ENCODE results near the gene UBE2E1. TPM values are rescaled to one million over a fixed set of nuclear protein-coding genes. Genes with fewer than 3 reads are reported as not detected.

Gene UBE2E1
- total RNA-seq, 2 experiments from 2014 or later: 61.7 to 67.9 TPM

DNA sequence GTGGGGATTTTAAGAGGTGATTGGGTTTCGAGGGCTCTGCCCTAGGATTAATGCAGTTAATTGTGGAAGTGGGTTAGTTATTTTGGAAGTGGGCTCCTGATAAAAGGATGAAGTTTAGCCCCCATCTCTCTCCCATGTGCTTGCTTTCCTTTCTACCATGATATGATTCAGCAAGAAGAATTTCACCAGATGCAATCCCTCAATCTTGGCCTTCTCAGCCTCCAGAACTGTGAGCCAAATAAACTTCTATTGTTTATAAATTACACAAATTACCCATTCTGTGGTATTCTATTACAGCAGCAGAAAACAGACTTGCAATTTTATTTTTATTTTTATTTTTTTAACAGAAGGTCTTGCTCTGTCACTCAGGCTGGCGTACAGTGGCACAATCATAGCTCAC is 27.3 kb upstream of the UBE2E1 start:
- POLR2A ChIA-PET: no interaction called here
- H3K36me3 Mint-ChIP-seq: no peaks in the 10 kb centered on the region

DNA sequence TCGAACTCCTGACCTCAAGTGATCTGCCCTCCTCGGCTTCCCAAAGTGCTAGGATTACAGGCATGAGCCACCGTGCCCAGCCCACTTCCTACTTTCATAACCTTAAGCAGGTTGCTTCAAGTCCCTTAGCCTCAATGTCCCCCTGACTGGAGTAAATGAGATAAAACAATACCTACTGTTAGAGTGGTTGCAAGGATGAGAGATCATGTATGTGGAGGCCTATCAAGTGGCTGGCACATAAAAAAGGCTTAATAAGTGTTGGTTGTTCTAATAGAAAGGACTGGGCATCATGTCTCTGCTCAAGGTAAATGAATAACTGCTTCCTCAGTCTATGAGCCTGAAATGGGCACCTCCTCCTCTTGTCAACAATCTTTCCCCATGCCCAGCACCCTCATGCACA is 25.9 kb upstream of the UBE2E1 start:
- Mint-ChIP-seq H3K27me3 (peaks cover 21% of the 10 kb centered on the region), H3K4me1 (no peaks in the 10 kb centered on the region), H3K36me3 (no peaks in the 10 kb centered on the region), H3K27ac (no peak overlapping the region), H3K9me3 (peaks cover 4% of the 10 kb centered on the region), H3K4me3 (no peak overlapping the region)
- DNase-seq: no peak
- no peak for ATAC-seq (ENCODE audit: low read depth)
- POLR2A ChIA-PET: no interaction called here

More for the DNA sequence above, 27.3 kb upstream of the UBE2E1 start:
- H3K4me3 Mint-ChIP-seq: no peak overlapping the region
- peaks cover 14% of the 10 kb centered on the region for H3K27me3 Mint-ChIP-seq
- no peaks in the 10 kb centered on the region for H3K4me1 Mint-ChIP-seq
- DNase-seq (no peak), ATAC-seq (ENCODE audit: low read depth) (no peak)
- peaks cover 4% of the 10 kb centered on the region for H3K9me3 Mint-ChIP-seq
- no peak overlapping the region for H3K27ac Mint-ChIP-seq

DNA sequence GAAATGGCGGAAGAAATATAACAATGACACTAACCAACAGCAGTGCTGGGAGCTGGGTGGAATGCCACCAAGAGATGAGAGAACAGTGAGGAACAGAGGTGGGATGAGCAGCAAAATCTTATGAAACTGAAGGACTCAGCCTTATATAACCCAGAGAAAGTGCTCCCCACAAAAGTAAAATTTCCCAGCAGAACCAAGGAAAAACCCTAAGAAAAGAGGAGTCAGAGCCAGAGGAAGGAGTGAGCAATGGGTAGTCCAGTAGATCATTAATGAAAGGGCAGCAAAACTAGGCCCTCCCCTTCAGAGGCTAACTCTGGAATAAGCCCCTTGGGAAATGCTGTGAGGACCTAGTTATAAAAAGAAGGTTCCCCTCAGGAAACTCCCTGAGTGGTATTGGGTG is 24.7 kb upstream of the UBE2E1 start:
- Mint-ChIP-seq H3K27me3 (peaks cover 21% of the 10 kb centered on the region), H3K4me1 (no peaks in the 10 kb centered on the region), H3K36me3 (no peaks in the 10 kb centered on the region), H3K27ac (no peak overlapping the region), H3K4me3 (no peak overlapping the region), H3K9me3 (peaks cover 4% of the 10 kb centered on the region)
- POLR2A ChIA-PET: no interaction called here
- ATAC-seq (ENCODE audit: low read depth): no peak
- DNase-seq: no peak

DNA sequence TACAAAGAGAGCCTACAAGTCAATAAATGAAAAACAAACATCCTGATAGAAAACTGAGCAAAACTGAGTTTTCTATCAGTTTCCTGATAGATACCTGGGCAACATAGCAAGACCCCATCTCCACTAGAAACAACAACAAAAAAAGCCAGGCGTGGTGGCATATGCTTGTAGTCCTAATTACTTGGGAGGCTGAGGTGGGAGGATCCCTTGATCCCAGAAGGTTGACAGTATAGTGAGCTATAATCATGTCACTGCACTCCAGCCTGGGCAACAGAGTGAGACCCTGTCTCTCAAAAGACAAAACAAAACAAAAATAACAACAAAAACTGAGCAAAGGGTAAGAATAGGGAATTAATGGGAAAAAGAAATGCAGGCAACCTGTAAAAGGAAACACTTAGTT is 23.9 kb upstream of the UBE2E1 start:
- H3K36me3 Mint-ChIP-seq: no peaks in the 10 kb centered on the region
- peaks cover 21% of the 10 kb centered on the region for H3K27me3 Mint-ChIP-seq
- no peaks in the 10 kb centered on the region for H3K4me1 Mint-ChIP-seq
- no peak overlapping the region for H3K27ac Mint-ChIP-seq
- ATAC-seq (ENCODE audit: low read depth) (no peak), DNase-seq (no peak)
- peaks cover 4% of the 10 kb centered on the region for H3K9me3 Mint-ChIP-seq
- POLR2A ChIA-PET: no interaction called here
- H3K4me3 Mint-ChIP-seq: no peak overlapping the region

DNA sequence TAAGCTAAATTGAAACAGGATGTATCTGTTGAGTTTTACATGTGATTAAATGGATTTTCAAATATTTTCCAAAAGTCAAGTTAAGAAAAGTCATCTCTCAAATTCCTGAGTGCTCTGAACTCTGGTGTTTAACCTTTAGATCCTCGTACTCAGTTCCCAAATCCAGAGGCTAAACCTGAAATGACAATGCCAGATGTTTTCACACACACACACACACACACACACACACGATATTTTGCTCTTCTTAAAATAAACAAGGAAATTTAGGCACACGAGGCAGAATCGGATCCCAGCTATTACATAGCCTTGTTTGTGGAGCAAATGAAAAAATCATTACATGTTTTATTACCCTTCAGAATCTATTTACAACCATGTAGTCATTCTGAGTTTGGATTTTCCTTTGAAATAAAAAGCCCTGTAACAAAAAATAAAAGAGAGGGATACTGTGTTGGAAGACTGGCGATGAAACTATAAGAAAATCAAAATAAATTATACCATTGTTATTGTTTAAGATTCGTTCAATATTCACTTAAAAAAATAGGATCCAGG is 20.6 kb upstream of the UBE2E1 start:
- H3K36me3 Mint-ChIP-seq: no peaks in the 10 kb centered on the region
- H3K9me3 Mint-ChIP-seq: peaks cover 4% of the 10 kb centered on the region
- no peaks in the 10 kb centered on the region for H3K4me1 Mint-ChIP-seq
- DNase-seq (no peak), ATAC-seq (ENCODE audit: low read depth) (no peak)
- no peak overlapping the region for H3K27ac Mint-ChIP-seq
- peaks cover 21% of the 10 kb centered on the region for H3K27me3 Mint-ChIP-seq
- POLR2A ChIA-PET: no interaction called here
- no peak overlapping the region for H3K4me3 Mint-ChIP-seq

DNA sequence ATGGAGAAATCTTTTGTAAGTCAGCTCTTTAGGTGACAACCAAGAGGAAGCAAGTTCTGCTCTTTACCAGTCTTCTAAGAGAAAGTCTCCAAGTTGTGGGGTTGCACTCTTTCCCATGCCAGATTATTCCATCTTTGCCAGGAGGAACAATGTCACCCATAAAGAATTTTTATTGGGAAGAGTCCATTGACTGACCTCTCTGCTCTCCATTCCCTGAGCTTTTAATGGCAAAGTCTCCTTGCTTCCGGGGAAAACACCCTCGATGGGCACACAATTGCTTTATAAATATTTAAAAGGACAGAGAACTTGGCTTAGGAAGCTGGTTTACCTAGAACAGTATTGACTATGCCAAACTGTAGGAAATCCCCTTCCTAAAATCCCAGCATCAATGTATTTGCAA is 19.9 kb upstream of the UBE2E1 start:
- DNase-seq: no peak
- no peak for ATAC-seq (ENCODE audit: low read depth)
- Mint-ChIP-seq H3K36me3 (no peaks in the 10 kb centered on the region), H3K4me3 (no peak overlapping the region), H3K27me3 (peaks cover 20% of the 10 kb centered on the region), H3K27ac (no peak overlapping the region), H3K9me3 (peaks cover 4% of the 10 kb centered on the region), H3K4me1 (no peaks in the 10 kb centered on the region)
- POLR2A ChIA-PET: no interaction called here

DNA sequence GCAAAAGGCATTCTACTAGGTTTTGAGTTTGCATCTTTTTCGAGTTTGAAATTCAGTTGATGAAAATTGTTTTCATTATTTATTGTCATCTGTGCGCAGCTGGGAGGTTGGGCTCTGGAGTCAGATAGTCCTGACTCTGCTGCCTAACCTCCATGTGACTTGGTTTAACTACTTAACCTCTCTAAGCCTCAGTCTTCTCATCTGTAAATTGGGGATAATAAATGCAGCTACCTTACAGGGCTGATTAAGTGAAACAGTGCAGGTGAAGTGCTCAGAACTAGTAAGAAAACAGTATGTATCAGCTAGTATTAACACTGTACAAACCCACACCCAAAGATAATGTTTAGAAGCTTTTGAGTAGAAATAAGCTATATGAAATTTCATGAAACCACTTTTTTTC is 14.1 kb upstream of the UBE2E1 start:
- DNase-seq (no peak), ATAC-seq (ENCODE audit: low read depth) (no peak)
- Mint-ChIP-seq H3K36me3 (no peaks in the 10 kb centered on the region), H3K27ac (no peak overlapping the region), H3K27me3 (peaks cover 21% of the 10 kb centered on the region), H3K4me3 (no peak overlapping the region), H3K9me3 (no peaks in the 10 kb centered on the region), H3K4me1 (no peaks in the 10 kb centered on the region)
- POLR2A ChIA-PET: no interaction called here

DNA sequence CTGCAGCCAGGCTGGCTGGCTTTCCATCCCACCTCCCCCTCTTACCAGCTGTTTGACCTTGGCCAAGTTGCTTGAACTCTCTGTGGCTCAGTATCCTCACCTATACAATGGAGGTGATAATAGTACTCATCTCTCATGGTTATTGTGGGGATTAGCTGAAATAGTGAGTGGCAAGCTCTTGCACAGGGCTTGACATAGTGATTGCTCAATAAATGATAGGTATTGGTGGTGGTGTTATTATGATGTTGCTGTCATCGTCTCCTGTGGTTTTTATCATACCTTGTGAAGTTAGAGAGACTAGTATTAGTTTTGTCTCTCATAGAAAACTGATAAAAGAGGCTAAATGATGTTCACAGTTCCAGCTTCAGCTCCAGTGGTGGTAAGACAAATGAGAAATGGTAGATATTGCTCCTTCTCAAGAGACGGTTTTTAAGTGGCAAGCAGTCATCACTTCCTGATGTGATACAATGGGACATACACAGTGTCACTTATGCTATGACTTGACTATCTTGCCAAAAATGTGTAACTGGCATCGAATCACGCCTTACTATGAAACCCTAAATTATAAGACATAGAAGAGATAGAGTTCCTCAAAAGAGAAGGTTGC is 12.1 kb upstream of the UBE2E1 start:
- ATAC-seq (ENCODE audit: low read depth): no peak
- POLR2A ChIA-PET: no interaction called here

DNA sequence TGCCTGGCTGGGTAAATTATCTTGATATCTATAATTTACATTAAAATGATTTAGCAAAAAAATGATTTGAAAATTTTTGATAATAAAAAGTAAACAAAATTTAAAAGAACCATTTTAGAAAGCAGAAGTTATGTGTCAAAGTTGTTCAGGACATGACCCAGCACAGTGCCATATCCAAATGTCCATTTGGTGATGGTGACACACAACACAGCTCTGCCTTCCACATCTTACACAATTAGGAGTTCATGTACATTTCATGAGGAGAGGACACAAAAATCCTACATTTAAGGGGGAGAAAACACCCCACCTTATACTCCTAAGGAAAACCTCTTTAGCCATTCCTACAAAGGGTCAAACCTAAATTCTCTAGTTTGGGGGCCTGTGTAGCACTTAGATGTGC is 10.7 kb upstream of the UBE2E1 start:
- ATAC-seq (ENCODE audit: low read depth) (no peak), DNase-seq (no peak)
- Mint-ChIP-seq H3K36me3 (no peaks in the 10 kb centered on the region), H3K4me3 (no peak overlapping the region), H3K27me3 (peaks cover 42% of the 10 kb centered on the region), H3K27ac (no peak overlapping the region), H3K4me1 (peaks cover 12% of the 10 kb centered on the region), H3K9me3 (no peaks in the 10 kb centered on the region)
- POLR2A ChIA-PET: no interaction called here

More for the DNA sequence above, 12.1 kb upstream of the UBE2E1 start:
- no peak overlapping the region for H3K4me3 Mint-ChIP-seq
- H3K9me3 Mint-ChIP-seq: no peaks in the 10 kb centered on the region
- H3K36me3 Mint-ChIP-seq: no peaks in the 10 kb centered on the region
- DNase-seq: no peak
- peaks cover 31% of the 10 kb centered on the region for H3K27me3 Mint-ChIP-seq
- no peak overlapping the region for H3K27ac Mint-ChIP-seq
- peaks cover 12% of the 10 kb centered on the region for H3K4me1 Mint-ChIP-seq

DNA sequence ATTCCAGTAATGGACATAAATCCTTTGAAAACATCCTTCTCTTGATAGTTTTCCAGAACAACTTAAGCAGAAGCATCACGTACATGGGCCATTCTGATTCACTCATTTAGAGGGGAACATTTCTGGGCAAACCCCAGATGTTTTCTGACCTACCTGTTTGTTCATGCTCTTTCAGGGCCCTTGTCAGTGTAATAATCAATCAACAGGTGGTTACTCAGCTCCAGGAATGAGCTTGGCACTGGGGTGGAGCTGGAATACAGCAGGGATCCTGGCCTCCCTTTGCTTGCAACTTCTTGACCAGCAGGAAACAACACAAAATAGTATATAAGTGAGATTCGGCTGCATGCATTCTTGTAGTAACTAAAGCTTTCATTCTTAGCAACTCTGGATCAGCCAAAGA is 9.2 kb upstream of the UBE2E1 start:
- Mint-ChIP-seq H3K36me3 (no peaks in the 10 kb centered on the region), H3K4me3 (no peak overlapping the region), H3K27ac (no peak overlapping the region), H3K4me1 (peaks cover 12% of the 10 kb centered on the region), H3K9me3 (no peaks in the 10 kb centered on the region), H3K27me3 (peaks cover 52% of the 10 kb centered on the region)
- POLR2A ChIA-PET: no interaction called here
- DNase-seq (no peak), ATAC-seq (ENCODE audit: low read depth) (no peak)

DNA sequence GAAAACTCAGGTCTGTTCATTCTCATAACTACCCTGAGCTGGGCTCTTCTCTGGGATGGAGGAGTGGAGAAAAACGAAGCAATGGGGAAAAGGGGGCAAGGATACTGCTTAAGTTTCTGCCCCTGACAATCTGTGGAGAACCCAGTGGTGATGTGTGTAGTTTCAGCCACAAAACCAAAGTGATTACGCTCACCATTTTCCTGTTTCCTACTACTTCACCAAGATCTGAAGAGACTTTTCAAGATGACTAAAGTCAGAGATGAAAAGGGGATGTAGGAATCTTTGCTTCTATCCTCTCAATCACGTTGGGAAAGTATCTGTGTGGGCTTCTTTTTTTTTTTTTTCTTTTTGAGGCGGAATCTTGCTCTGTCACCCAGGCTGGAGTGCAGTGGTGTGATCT is 8.3 kb upstream of the UBE2E1 start:
- no peak for DNase-seq
- peak; percentile 52 for ATAC-seq (ENCODE audit: low read depth)
- POLR2A ChIA-PET: interaction anchor here (1.0 kb wide), 1 partner anchor 120 kb away, joined by 3 read pairs; no protein-coding TSS in a partner anchor
- Mint-ChIP-seq H3K4me3 (peak overlapping the region; percentile 16), H3K4me1 (peaks cover 12% of the 10 kb centered on the region), H3K36me3 (no peaks in the 10 kb centered on the region), H3K27ac (no peak overlapping the region), H3K27me3 (peaks cover 47% of the 10 kb centered on the region), H3K9me3 (no peaks in the 10 kb centered on the region)

DNA sequence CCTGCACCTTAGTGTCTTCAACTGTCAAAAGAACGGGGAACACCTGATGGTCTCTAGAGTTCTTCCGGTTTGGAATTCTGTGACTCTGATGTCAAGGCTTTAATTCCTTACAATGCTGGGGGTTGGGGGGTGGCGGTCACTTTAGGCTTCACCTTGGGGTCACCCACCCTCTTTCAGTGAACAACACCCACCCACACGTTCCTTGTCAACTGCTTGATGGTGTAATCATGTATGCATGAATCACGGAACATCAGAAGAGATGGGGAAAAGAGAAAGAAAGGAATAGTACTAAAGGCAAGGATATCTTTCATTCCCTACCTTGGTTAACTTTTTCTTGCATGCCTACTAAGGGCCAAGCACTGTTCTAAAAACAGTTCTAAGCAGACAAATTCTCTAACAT is 7.3 kb upstream of the UBE2E1 start:
- H3K36me3 Mint-ChIP-seq: no peaks in the 10 kb centered on the region
- no peaks in the 10 kb centered on the region for H3K9me3 Mint-ChIP-seq
- H3K27me3 Mint-ChIP-seq: peaks cover 57% of the 10 kb centered on the region
- DNase-seq (no peak), ATAC-seq (ENCODE audit: low read depth) (no peak)
- no peak overlapping the region for H3K27ac Mint-ChIP-seq
- H3K4me1 Mint-ChIP-seq: peaks cover 12% of the 10 kb centered on the region
- H3K4me3 Mint-ChIP-seq: no peak overlapping the region
- POLR2A ChIA-PET: no interaction called here

DNA sequence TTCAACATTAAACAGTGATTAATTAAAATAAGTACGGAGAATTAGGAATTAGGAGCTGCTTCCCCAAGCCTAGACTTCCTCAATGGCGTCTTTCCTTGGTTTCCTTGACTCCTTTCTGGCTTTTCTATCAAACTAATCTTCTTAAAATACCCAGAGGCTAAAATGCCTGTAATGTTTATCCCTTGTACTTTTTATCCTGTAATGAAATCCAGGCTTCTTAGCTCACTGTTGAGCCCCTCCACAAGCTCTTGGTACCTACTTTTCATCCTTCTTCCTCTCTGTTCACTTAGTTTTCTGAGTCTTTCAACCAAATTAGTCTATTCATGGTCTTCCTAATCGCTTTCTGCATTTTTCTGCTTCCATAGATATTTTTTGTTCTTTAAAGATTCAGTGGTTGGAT is 6.9 kb upstream of the UBE2E1 start:
- POLR2A ChIA-PET: no interaction called here
- Mint-ChIP-seq H3K4me3 (no peak overlapping the region), H3K9me3 (no peaks in the 10 kb centered on the region), H3K36me3 (no peaks in the 10 kb centered on the region), H3K27me3 (peaks cover 59% of the 10 kb centered on the region), H3K4me1 (peaks cover 12% of the 10 kb centered on the region), H3K27ac (no peak overlapping the region)
- ATAC-seq (ENCODE audit: low read depth) (no peak), DNase-seq (no peak)

DNA sequence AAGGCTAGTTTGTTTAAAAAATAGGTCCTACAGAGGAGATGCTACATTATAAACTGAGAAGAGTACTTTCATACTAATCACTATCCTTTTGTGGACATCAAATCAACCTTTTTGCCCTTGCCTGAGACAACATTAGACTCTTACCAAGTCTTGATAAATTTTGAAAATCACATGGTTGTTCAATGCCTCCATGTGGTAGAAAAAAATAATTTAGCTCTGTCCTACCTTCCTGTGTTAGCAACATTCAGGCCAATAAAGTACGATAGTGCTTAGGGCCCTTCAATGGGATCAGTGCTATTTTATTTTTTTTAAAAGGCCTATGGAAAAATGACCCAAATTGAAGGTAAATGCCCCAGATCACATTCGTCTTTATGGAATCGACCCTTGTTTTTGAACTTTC is 5.0 kb upstream of the UBE2E1 start:
- peaks cover 15% of the 10 kb centered on the region for H3K4me1 Mint-ChIP-seq
- H3K36me3 Mint-ChIP-seq: no peaks in the 10 kb centered on the region
- no peak for DNase-seq
- POLR2A ChIA-PET: no interaction called here
- peaks cover 66% of the 10 kb centered on the region for H3K27me3 Mint-ChIP-seq
- no peak overlapping the region for H3K4me3 Mint-ChIP-seq
- no peak overlapping the region for H3K27ac Mint-ChIP-seq
- H3K9me3 Mint-ChIP-seq: no peaks in the 10 kb centered on the region
- ATAC-seq (ENCODE audit: low read depth): no peak

Measured in activated naive CD8-positive, alpha-beta T cell treated with anti-CD3 and anti-CD28 coated beads, Interleukin-2, amount 10 ng/mL, durations not matched to agents 7 days and 5 days (primary cell).